A673 (cell line): ENCODE data around the gene SBDS. TPM values are rescaled to one million over a fixed set of nuclear protein-coding genes. Genes with fewer than 3 reads are reported as not detected.

Source experiments
- BruUV-seq: library from RNA; stranded (reverse); fragments of 400-500 nt; replicated peaks from 2 replicates; lab custom pipeline; 2021; lab: Mats Ljungman, UMichigan
- CTCF ChIA-PET: fragments of 300-600 bp; sonication (Branson Sonifier 250); formaldehyde crosslinking; loops from one replicate; lab custom pipeline; 2022; ENCODE audit warnings: antibody characterized with exemption; lab: Charles Lee
- POLR2A ChIA-PET: fragments of 300-600 bp; sonication (Branson Sonifier 250); formaldehyde crosslinking; loops from one replicate; lab custom pipeline; 2022; ENCODE audit warnings: antibody characterized with exemption; ENCODE audit not compliant: low non-redundant PET; lab: Charles Lee
- DNase-seq: peaks from one replicate; pipeline ENCODE4 v3.0.0-alpha.2; 2015; ENCODE audit warnings: low spot score
- H3K27ac ChIP-seq: fragments of 200-600 bp; sonication (generic); 2 replicates; pipeline ENCODE4 v1.5.1; 2016; ENCODE audit warnings: mixed run types, low read depth, mild to moderate bottlenecking, mixed read lengths, antibody characterized with exemption, low read length; ENCODE audit not compliant: poor library complexity, severe bottlenecking
- H3K27me3 ChIP-seq: fragments of 200-600 bp; sonication (generic); replicated peaks from 2 replicates; pipeline ENCODE4 v1.6.1; 2017; ENCODE audit warnings: mixed run types, low read depth, mild to moderate bottlenecking, mixed read lengths, antibody characterized with exemption, low read length; ENCODE audit not compliant: insufficient read depth, poor library complexity
- H3K36me3 ChIP-seq: fragments of 200-600 bp; sonication (generic); 2 replicates; pipeline ENCODE4 v1.6.1; 2016; ENCODE audit warnings: mixed run types, mild to moderate bottlenecking, mixed read lengths, antibody characterized with exemption, low read length; ENCODE audit not compliant: insufficient read depth, poor library complexity, severe bottlenecking
- H3K4me1 ChIP-seq: fragments of 200-600 bp; sonication (generic); 2 replicates; pipeline ENCODE4 v1.6.1; 2017; ENCODE audit warnings: mixed run types, mild to moderate bottlenecking, mixed read lengths, antibody characterized with exemption, low read length; ENCODE audit not compliant: insufficient read depth, poor library complexity, severe bottlenecking
- H3K4me3 ChIP-seq: fragments of 200-600 bp; sonication (generic); 2 replicates; pipeline ENCODE4 v1.5.1; 2016; ENCODE audit warnings: low read depth, mixed run types, mild to moderate bottlenecking, mixed read lengths, low read length; ENCODE audit not compliant: poor library complexity, severe bottlenecking
- H3K9me3 ChIP-seq: fragments of 200-600 bp; sonication (generic); 2 replicates; pipeline ENCODE4 v1.6.1; 2016; ENCODE audit warnings: mixed run types, low read depth, mild to moderate bottlenecking, mixed read lengths, antibody characterized with exemption, low read length; ENCODE audit not compliant: poor library complexity, severe bottlenecking
- CTCF ChIP-seq: fragments of 300-800, 200-600 bp; sonication (generic); conservative IDR thresholded peaks from 2 replicates; pipeline ENCODE4 v1.5.1; 2017; ENCODE audit warnings: low read depth, mild to moderate bottlenecking, antibody characterized with exemption, low read length, moderate library complexity, mixed read lengths
- EZH2 ChIP-seq: fragments of 200-600 bp; sonication (generic); IDR thresholded peaks from 2 replicates; pipeline ENCODE4 v1.6.1; 2017; ENCODE audit warnings: borderline replicate concordance, low read depth, mild to moderate bottlenecking, mixed read lengths, antibody characterized with exemption, low read length; ENCODE audit not compliant: poor library complexity, severe bottlenecking
- intact Hi-C: fragments of 100-400 bp; cut with micrococcal nuclease; formaldehyde crosslinking; loops from one replicate; pipeline ENCODE4 v1.10.0; 2022; ENCODE audit not compliant: unreplicated experiment
- total RNA-seq: library from RNA; stranded (reverse); gene quantifications from 2 replicates; pipeline ENCODE4 v1.2.3, GENCODE V29; 2021

SBDS gene
- total RNA-seq, 1 experiment from 2014 or later = 63.4 TPM

- ChIA-PET CTCF (no interaction called here), POLR2A (no interaction called here)
- BruUV-seq = no TSS peak
- no peaks in the 10 kb centered on the region for H3K27me3 ChIP-seq
- TF ChIP-seq CTCF (no peak), EZH2 (no peak)
- no peaks in the 10 kb centered on the region for H3K4me1 ChIP-seq
- intact Hi-C loops = no loop called here
- no peak for DNase-seq
- H3K27ac ChIP-seq = no peak overlapping the region
- no peaks in the 10 kb centered on the region for H3K9me3 ChIP-seq
- no peak overlapping the region for H3K4me3 ChIP-seq
- peaks cover 35% of the 10 kb centered on the region for H3K36me3 ChIP-seq
Observed at GRCh38 chr7:66960192-66960591, 35.2 kb downstream of the SBDS start.

- no peak for DNase-seq
- TF ChIP-seq EZH2 (no peak), CTCF (no peak)
- ChIA-PET CTCF (interaction anchor here (0.6 kb wide), 1 partner anchor 35 kb away, joined by 20 read pairs; no protein-coding TSS in a partner anchor), POLR2A (no interaction called here)
- no TSS peak for BruUV-seq
- Histone ChIP-seq H3K36me3 (peaks cover 45% of the 10 kb centered on the region), H3K27ac (no peak overlapping the region), H3K4me3 (no peak overlapping the region), H3K9me3 (no peaks in the 10 kb centered on the region), H3K27me3 (no peaks in the 10 kb centered on the region), H3K4me1 (no peaks in the 10 kb centered on the region)
- intact Hi-C loops = no loop called here
Observed at GRCh38 chr7:66958538-66959350, 36.6 kb downstream of the SBDS start.

GRCh38 chr7:66957595-66958290, 37.6 kb downstream of the SBDS start:
- H3K4me3 ChIP-seq = no peak overlapping the region
- no peak for DNase-seq
- POLR2A ChIA-PET = interaction anchor here (0.6 kb wide), 1 partner anchor 770 kb away, joined by 3 read pairs; no protein-coding TSS in a partner anchor
- peaks cover 45% of the 10 kb centered on the region for H3K36me3 ChIP-seq
- no TSS peak for BruUV-seq
- TF ChIP-seq CTCF = no peak
- TF ChIP-seq EZH2 = no peak
- no peaks in the 10 kb centered on the region for H3K4me1 ChIP-seq
- H3K9me3 ChIP-seq = no peaks in the 10 kb centered on the region
- intact Hi-C loops = no loop called here
- no peak overlapping the region for H3K27ac ChIP-seq
- CTCF ChIA-PET = no interaction called here
- no peaks in the 10 kb centered on the region for H3K27me3 ChIP-seq
